Measurements from ENCODE around the gene GDF7.

The GDF7 gene

DNA sequence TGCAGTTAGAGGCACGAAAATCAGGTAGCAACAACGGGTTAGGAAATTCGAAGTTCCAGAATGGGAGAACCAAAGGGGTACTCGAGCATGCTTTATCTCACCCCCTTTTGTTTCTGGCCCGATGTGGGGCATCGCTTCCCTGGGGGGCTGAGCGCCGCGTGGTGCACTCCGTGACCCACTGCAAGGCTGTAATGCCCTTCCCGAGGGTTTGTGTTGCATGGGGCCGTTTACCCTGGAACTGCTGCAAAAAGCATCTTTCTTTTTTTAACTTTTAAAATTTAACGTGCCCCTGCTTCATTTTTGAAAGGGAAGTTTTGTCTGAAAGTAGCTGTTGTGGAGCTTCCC, 4.8 kb downstream of the GDF7 start:
- TF ChIP-seq, protein P1, sequence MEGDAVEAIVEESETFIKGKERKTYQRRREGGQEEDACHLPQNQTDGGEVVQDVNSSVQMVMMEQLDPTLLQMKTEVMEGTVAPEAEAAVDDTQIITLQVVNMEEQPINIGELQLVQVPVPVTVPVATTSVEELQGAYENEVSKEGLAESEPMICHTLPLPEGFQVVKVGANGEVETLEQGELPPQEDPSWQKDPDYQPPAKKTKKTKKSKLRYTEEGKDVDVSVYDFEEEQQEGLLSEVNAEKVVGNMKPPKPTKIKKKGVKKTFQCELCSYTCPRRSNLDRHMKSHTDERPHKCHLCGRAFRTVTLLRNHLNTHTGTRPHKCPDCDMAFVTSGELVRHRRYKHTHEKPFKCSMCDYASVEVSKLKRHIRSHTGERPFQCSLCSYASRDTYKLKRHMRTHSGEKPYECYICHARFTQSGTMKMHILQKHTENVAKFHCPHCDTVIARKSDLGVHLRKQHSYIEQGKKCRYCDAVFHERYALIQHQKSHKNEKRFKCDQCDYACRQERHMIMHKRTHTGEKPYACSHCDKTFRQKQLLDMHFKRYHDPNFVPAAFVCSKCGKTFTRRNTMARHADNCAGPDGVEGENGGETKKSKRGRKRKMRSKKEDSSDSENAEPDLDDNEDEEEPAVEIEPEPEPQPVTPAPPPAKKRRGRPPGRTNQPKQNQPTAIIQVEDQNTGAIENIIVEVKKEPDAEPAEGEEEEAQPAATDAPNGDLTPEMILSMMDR (IDR thresholded peaks at IDR 0.05; ENCODE audit: borderline replicate concordance, extremely low read depth, low read length, poor library complexity, severe bottlenecking), result no peak
- no peak for TF ChIP-seq EZH2 (IDR thresholded peaks at IDR 0.05; ENCODE audit: borderline replicate concordance, low read depth, low read length, severe bottlenecking)
- ATAC-seq (ENCODE audit: insufficient read depth, low read depth) (no peak), DNase-seq (no peak)
- H3K9me3 ChIP-seq (ENCODE audit: insufficient read depth, low read length, severe bottlenecking), result no peaks in the 10 kb centered on the region
- H2AFZ ChIP-seq (ENCODE audit: low read depth, low read length), result no peak overlapping the region
- H3K4me1 ChIP-seq (ENCODE audit: insufficient read depth, low read length), result no peaks in the 10 kb centered on the region
- no peaks in the 10 kb centered on the region for H3K79me2 ChIP-seq (ENCODE audit: insufficient read depth, low read length)
- H3K27me3 ChIP-seq (ENCODE audit: insufficient read depth, low read length, poor library complexity), result no peaks in the 10 kb centered on the region
- H3K4me2 ChIP-seq (ENCODE audit: insufficient read depth, low read length), result no peak overlapping the region
- no peak overlapping the region for H3K9ac ChIP-seq (ENCODE audit: low read depth, low read length)
- no peak overlapping the region for H3K4me3 ChIP-seq (ENCODE audit: low read depth in 1 of 2, low read length in 2 of 2)
- no peak overlapping the region for H3K27ac ChIP-seq (ENCODE audit: low read length)
- H3K36me3 ChIP-seq (ENCODE audit: insufficient read depth, low read length), result no peaks in the 10 kb centered on the region
- no peaks in the 10 kb centered on the region for H4K20me1 ChIP-seq (ENCODE audit: insufficient read depth, low read length)

DNA sequence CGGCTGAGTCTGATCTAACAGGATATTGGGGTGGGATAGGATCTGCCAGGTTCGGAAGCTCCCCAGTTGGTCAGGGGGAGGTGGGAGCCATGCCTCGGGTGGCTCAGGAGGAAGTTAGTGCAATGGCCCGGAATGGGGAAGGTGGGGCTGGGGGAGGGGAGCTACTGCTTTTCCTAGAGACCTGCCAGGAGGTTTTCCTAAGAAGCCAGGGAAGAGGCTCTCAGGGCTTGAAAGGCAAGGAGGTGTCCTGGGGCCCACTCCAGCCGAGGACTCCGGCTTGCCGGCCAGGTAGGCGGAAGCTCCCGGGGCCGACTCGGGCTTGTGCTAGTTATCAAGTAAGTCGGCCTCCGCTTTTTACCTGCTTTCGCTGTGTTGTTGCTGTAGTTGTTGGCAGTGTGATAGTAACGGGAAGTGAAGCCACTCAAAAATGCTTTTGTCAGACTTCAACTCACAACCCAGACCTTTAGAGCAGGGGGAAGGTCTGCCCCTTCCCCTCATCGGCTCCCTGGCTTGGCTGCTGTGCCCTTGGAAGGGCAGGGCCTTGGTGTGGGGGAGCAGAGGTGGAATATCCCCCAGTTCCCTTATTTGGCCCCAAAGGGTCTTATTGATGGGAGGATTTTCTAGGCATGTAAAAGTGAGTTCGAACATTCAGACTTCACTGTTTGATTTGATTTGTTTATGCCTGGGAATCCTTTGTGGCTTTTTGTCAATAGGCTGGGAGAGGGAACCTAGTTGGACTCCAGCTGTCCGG, 5.4 kb downstream of the GDF7 start:
- Histone ChIP-seq H3K4me3 (ENCODE audit: low read depth in 1 of 2, low read length in 2 of 2) (no peak overlapping the region), H3K4me1 (ENCODE audit: insufficient read depth, low read length) (no peaks in the 10 kb centered on the region), H3K36me3 (ENCODE audit: insufficient read depth, low read length) (no peaks in the 10 kb centered on the region), H3K9me3 (ENCODE audit: insufficient read depth, low read length, severe bottlenecking) (no peaks in the 10 kb centered on the region), H3K9ac (ENCODE audit: low read depth, low read length) (no peak overlapping the region), H2AFZ (ENCODE audit: low read depth, low read length) (no peak overlapping the region), H3K79me2 (ENCODE audit: insufficient read depth, low read length) (no peaks in the 10 kb centered on the region), H4K20me1 (ENCODE audit: insufficient read depth, low read length) (no peaks in the 10 kb centered on the region), H3K27me3 (ENCODE audit: insufficient read depth, low read length, poor library complexity) (no peaks in the 10 kb centered on the region), H3K4me2 (ENCODE audit: insufficient read depth, low read length) (no peak overlapping the region), H3K27ac (ENCODE audit: low read length) (no peak overlapping the region)
- no peak for ATAC-seq (ENCODE audit: insufficient read depth, low read depth)
- no peak for TF ChIP-seq EZH2 (IDR thresholded peaks at IDR 0.05; ENCODE audit: borderline replicate concordance, low read depth, low read length, severe bottlenecking)
- TF ChIP-seq, protein P1 (IDR thresholded peaks at IDR 0.05; ENCODE audit: borderline replicate concordance, extremely low read depth, low read length, poor library complexity, severe bottlenecking), result no peak
- DNase-seq, result no peak

DNA sequence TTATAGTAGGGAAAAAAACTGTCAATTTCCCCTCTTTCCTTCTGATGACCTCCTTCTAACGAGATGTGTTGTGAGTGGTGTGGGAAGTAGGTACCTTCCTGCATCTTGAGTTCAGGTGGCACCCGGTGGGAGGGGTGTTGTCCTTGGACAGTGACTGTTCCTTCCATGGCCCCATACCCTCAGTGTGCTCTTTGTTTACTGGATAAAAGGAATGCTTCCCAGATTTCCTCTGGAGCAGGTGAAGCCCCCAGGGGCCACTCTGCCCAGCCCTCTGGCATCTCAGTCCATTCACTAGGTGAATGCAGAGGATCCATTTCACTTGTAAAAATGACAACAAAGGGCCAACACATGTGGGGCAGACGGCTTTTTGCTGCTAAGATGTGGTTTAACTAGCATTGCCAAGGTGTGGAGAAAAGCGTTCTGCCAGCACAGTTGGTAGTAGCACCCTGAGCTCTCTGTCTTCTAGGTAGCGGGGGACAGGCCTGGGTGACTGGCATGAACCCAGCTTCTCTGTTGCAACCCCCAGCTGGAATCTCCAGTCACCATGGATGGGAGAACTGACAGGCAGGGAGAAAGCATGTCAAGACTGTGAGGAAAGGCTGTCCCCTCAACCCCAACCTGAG, 6.9 kb downstream of the GDF7 start:
- DNase-seq, result no peak
- no peaks in the 10 kb centered on the region for H3K9me3 ChIP-seq (ENCODE audit: insufficient read depth, low read length, severe bottlenecking)
- no peak overlapping the region for H3K27ac ChIP-seq (ENCODE audit: low read length)
- no peaks in the 10 kb centered on the region for H3K79me2 ChIP-seq (ENCODE audit: insufficient read depth, low read length)
- no peak for ATAC-seq (ENCODE audit: insufficient read depth, low read depth)
- no peak overlapping the region for H3K4me2 ChIP-seq (ENCODE audit: insufficient read depth, low read length)
- H4K20me1 ChIP-seq (ENCODE audit: insufficient read depth, low read length), result no peaks in the 10 kb centered on the region
- H2AFZ ChIP-seq (ENCODE audit: low read depth, low read length), result no peak overlapping the region
- no peaks in the 10 kb centered on the region for H3K4me1 ChIP-seq (ENCODE audit: insufficient read depth, low read length)
- no peaks in the 10 kb centered on the region for H3K27me3 ChIP-seq (ENCODE audit: insufficient read depth, low read length, poor library complexity)
- no peak for TF ChIP-seq EZH2 (IDR thresholded peaks at IDR 0.05; ENCODE audit: borderline replicate concordance, low read depth, low read length, severe bottlenecking)
- TF ChIP-seq, protein P1 (IDR thresholded peaks at IDR 0.05; ENCODE audit: borderline replicate concordance, extremely low read depth, low read length, poor library complexity, severe bottlenecking), result no peak
- H3K4me3 ChIP-seq (ENCODE audit: low read depth in 1 of 2, low read length in 2 of 2), result no peak overlapping the region
- H3K36me3 ChIP-seq (ENCODE audit: insufficient read depth, low read length), result no peaks in the 10 kb centered on the region
- H3K9ac ChIP-seq (ENCODE audit: low read depth, low read length), result no peak overlapping the region
